Ishikawa (cell line): ENCODE measurements around the gene DSPP.

Experiments
- CEBPB ChIP-seq: IDR thresholded peaks from 2 replicates; pipeline ENCODE4 v1.6.1; 2012
- CREB1 ChIP-seq: IDR thresholded peaks from 2 replicates; pipeline ENCODE4 v1.6.1; 2012; ENCODE audit warnings: low read depth
- EP300 ChIP-seq: IDR thresholded peaks from 2 replicates; pipeline ENCODE4 v1.6.1; 2012; ENCODE audit warnings: borderline replicate concordance
- FOXM1 ChIP-seq: IDR thresholded peaks from 2 replicates; pipeline ENCODE4 v1.6.1; 2012; ENCODE audit warnings: low read depth, borderline replicate concordance
- RAD21 ChIP-seq: IDR thresholded peaks from 2 replicates; pipeline ENCODE4 v1.6.1; 2012; ENCODE audit warnings: low read depth
- ZBTB7A ChIP-seq: IDR thresholded peaks from 2 replicates; pipeline ENCODE4 v1.6.1; 2012; ENCODE audit warnings: low read depth

DNA sequence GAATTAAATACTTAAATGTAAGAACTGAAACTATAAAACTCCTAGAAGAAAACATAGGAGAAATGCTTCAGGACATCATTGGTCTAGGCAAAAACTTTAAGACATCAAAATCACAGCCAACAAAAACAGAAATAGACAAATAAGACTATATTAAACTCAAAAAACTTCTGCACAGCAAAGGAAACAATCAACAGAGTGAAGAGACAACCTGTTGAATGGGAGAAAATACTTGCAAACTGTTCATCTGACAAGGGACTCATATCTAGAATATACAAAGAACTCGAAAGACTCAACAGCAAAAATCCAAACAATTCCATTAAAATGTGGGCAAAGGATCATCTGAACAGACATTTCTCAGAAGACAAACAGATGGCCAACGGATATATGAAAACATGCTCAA, 16.2 kb upstream of the DSPP start:
- TF ChIP-seq CEBPB (no peak), CREB1 (no peak), RAD21 (no peak), EP300 (no peak), ZBTB7A (no peak), FOXM1 (no peak)
